ENCODE data around the gene DHRS7C.

Gene DHRS7C

GRCh38 chr17:9766970-9767369, 24.4 kb downstream of the DHRS7C start:
- no peak for DNase-seq (ENCODE audit: low read depth in 2 of 2)

DNA sequence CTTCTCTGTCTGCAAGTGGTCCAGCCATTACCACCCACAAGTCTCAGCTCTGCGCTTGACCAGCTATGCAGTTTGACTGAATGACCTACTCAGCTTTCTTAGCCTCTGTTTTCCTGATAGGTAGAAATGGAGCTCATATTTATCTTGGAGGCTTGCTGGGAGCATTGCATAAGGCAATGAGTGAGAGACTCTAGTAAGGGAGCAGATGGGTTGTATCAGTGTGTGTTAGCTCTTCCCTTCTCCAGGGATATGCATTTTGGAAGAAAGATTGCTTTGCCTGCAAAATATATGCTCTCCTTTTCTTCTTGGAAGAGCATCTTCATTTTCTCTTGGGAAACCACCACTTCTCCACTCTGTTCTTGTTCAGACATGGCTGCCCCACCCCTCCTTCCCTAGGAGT, 26.1 kb downstream of the DHRS7C start:
- no peak for DNase-seq (ENCODE audit: low read depth in 2 of 2)

DNA sequence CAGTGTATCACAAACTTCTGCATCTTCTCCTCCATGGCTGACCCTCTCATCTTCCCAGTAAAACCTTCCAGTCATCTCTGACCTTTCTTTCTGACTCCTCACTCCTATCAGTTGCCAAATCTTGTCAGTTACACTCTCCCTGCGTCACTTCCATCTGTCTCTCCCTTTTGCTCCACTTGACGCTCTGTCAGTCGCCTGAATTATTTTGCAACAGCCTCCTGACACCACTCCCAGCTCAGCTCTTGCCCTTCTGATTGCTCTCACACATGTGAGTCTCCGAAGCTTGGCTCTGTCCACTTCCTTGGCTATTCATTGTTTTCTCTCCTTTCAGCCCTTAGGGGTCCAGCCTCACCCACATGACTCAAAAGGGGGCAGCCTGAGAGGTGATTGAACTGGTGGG, 27.7 kb downstream of the DHRS7C start:
- no peak for DNase-seq (ENCODE audit: low read depth in 2 of 2)

DNA sequence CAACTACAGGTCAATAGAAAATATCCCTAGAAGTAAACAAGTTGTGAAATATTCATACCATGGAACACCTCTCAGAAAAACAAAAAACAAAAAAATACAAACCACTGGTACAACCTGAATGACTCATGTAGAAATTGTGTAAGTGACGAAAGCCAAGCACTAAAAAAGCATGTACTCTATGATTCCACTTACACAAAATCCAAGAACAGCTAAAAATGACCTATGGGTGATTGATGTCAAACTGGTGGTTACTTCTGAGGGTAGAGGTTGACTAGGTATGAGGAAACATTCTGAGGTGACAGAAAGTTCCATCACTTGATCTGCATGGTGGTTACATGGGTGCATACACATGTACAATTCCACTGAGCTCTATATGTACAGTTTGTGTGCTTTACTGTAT, 31.1 kb downstream of the DHRS7C start:
- no peak for DNase-seq (ENCODE audit: low read depth in 2 of 2)

GRCh38 chr17:9755083-9755482, 36.3 kb downstream of the DHRS7C start:
- DNase-seq (ENCODE audit: low read depth in 2 of 2), result no peak

DNA sequence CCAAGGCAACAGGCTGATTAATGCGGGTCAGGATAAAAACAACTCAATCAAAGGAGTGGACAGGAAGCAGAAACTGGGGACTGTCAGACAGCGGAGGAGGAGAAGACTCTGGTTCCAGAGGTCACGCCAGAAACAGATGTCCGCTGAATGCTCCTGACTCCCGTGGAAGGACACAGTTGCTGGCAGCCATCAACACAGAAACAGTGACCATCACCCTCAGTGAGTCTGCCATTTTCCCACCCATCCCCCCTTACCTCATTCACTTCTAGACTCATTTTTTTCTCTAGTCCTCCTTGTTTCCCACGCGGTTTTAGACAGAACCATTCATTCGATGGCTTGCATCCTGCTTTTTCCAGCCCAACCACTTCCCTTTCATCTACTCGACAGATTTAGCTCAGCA, 40.9 kb downstream of the DHRS7C start:
- no peak for DNase-seq (ENCODE audit: low read depth in 2 of 2)

DNA sequence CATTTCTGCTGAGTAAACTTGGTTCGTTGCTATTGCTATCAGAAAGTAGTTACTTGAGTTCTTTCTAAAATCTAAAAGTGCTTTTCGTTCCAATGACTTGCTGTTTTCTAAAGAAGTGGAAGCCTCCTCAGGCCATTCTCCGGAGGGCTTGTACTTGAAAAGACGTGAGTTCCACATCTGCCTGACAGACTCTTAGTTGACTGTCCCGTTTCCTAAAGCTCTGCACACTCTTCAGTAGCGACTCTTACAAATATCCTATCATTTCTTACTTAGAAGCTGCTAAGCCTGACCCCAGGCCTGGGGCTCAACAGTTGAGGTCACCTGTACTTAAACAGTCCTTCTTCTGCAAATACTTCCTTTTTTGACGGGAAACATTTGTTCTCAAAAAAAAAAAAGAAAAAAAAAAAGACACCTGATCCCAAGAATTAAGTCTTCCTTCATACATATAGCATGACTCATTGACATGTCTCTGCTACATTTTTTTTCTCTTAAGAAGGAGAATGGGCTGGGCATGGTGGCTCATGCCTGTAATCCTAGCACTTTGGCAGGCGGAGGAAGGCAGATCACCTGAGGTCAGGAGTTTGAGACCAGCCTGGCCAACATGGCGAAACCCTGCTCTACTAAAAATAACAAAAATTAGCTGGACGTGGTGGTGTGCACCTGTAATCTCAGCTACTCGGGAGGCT, 61.5 kb downstream of the DHRS7C start:
- no peak for DNase-seq (ENCODE audit: low read depth in 2 of 2)

DNA sequence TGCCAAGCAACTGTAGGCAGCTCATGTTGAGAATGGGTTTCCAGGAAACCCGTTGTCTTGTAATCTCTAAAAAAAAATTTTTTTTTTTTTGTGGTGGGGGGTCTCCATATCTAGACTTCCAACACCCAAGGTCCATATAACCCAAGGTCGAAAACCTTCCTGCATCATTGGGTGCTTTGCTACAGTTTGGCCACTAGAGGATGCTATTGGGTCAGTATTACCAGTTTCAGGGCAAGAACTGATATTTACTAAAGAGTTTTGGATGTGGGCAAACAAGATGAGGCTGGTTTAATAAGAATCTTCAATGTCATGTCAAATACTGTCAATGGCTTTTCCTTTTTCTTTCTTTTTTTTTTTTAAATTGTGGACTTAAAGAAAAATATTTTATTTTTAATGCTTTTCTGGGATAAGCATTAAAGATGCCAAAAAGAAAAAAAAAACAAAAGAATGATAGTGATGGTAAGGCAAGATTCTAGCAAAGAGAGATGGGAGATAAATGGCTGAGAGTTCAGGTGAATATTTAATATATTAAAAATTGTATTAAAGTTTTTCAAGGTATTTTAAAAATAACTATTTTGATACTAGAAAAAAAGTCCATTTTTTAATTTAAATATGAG, 62.2 kb downstream of the DHRS7C start:
- no peak for DNase-seq (ENCODE audit: low read depth in 2 of 2)

- DNase-seq (ENCODE audit: low read depth in 2 of 2), result no peak
Measured at GRCh38 chr17:9728564-9728963, 62.8 kb downstream of the DHRS7C start.

DNA sequence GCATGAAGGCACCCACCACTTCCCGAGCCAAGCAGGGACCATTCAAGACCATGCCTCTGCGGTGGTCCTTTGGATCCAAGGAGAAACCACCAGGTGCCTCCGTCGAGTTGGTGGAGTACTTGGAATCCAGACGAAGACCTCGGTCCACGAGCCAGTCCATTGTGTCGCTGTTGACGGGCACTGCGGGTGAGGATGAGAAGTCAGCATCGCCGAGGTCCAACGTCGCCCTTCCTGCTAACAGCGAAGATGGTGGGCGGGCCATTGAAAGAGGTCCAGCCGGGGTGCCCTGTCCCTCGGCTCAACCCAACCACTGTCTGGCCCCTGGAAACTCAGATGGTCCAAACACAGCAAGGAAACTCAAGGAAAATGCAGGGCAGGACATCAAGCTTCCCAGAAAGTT, 63.4 kb downstream of the DHRS7C start:
- DNase-seq (ENCODE audit: low read depth in 2 of 2), result no peak

- no peak for DNase-seq (ENCODE audit: low read depth in 2 of 2)
Measured at GRCh38 chr17:9726291-9726690, 65.1 kb downstream of the DHRS7C start.

GRCh38 chr17:9725575-9725974, 65.8 kb downstream of the DHRS7C start:
- DNase-seq (ENCODE audit: low read depth in 2 of 2), result no peak

Data from stimulated activated CD8-positive, alpha-beta memory T cell treated with anti-CD3 and anti-CD28 coated beads, Interleukin-2, amount 100 ng/mL, for 48 hours (primary cell).